Pons (tissue), 1 donor: Measurements from ENCODE around the gene PPP4R3A.
"Not testable (repeated sequence)": the region's sequence is repeated elsewhere in the genome, so short reads cannot be mapped to it uniquely, and the experiment has no call there.

ENCODE experiments used
- DNase-seq: peaks from one replicate; pipeline ENCODE4 v3.0.0-alpha.2; 2016; ENCODE audit warnings: low spot score

The PPP4R3A gene

DNA sequence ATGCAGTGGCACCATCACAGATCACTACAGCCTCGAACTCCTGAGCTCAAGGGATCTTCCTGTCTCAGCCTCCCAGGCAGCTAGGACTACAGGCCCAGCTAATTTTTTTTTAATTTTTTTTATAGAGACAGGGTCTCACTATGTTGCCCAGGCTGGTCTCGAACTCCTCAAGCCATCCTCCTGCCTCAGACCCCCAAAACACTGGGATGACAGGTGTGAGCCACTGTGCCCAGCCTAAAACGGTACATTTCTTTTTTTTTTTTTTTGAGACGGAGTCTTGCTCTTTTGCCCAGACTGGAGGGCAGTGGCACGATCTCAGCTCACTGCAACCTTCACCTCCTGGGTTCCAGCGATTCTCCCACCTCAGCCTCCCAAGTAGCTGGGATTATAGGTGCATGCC lies 100.9 kb downstream of the PPP4R3A start:
- not testable (repeated sequence) for DNase-seq
